GM23338 (cell line): ENCODE measurements around the gene MRFAP1.
"Not testable (repeated sequence)": the region's sequence is repeated elsewhere in the genome, so short reads cannot be mapped to it uniquely, and the experiment has no call there.

Source experiments
- EZH2 ChIP-seq: fragments of 200-600 bp; sonication (generic); IDR thresholded peaks from one replicate; pipeline ENCODE4 v1.8.0; 2017; ENCODE audit warnings: antibody characterized with exemption, mild to moderate bottlenecking, low read depth; ENCODE audit not compliant: unreplicated experiment
- EZH2phosphoT487 ChIP-seq: fragments of 200-600 bp; sonication (generic); IDR thresholded peaks from one replicate; pipeline ENCODE4 v1.8.1; 2018; ENCODE audit warnings: antibody characterized with exemption; ENCODE audit not compliant: unreplicated experiment
- POLR2AphosphoS5 ChIP-seq: IDR thresholded peaks from 2 replicates; pipeline ENCODE4 v1.6.1; 2016; ENCODE audit warnings: antibody characterized with exemption, low read depth
- TF ChIP-seq, protein P1 (sequence below), 2 experiments: fragments of 200-600 bp in 1 of 2; sonication (generic) in 1 of 2; conservative IDR thresholded peaks; 2 replicates each; pipeline versions ENCODE4 v1.5.1 to v1.6.1; 2016 to 2017; ENCODE audit warnings: antibody characterized with exemption in 2 of 2, low read depth in 2 of 2, mild to moderate bottlenecking in 2 of 2, moderate library complexity in 1 of 2
- TF ChIP-seq, protein P2 (sequence below): IDR thresholded peaks from one replicate; pipeline ENCODE4 v1.6.1; 2018; ENCODE audit warnings: antibody characterized with exemption; ENCODE audit not compliant: unreplicated experiment

DNA sequence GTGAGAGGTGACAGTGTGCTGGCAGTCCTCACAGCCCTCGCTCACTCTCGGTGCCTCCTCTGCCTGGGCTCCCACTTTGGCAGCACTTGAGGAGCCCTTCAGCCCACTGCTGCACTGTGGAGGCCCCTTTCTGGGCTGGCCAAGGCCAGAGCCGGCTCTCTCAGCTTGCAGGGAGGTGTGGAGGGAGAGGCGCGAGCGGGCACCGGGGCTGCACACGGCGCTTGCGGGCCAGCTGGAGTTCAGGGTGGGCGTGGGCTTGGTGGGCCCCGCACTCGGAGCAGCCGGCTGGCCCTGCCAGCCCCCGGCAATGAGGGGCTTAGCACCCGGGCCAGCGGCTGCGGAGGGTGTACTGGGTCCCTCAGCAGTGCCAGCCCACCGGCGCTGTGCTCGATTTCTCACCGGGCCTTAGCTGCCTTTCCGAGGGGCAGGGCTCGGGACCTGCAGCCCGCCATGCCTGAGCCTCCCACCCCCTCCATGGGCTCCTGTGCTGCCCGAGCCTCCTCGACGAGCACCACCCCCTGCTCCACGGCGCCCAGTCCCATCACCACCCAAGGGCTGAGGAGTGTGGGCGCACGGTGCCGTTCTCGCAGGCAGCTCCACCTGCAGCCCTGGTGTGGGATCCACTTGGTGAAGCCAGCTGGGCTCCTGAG lies 32.2 kb downstream of the MRFAP1 start:
- TF ChIP-seq, protein P1, sequence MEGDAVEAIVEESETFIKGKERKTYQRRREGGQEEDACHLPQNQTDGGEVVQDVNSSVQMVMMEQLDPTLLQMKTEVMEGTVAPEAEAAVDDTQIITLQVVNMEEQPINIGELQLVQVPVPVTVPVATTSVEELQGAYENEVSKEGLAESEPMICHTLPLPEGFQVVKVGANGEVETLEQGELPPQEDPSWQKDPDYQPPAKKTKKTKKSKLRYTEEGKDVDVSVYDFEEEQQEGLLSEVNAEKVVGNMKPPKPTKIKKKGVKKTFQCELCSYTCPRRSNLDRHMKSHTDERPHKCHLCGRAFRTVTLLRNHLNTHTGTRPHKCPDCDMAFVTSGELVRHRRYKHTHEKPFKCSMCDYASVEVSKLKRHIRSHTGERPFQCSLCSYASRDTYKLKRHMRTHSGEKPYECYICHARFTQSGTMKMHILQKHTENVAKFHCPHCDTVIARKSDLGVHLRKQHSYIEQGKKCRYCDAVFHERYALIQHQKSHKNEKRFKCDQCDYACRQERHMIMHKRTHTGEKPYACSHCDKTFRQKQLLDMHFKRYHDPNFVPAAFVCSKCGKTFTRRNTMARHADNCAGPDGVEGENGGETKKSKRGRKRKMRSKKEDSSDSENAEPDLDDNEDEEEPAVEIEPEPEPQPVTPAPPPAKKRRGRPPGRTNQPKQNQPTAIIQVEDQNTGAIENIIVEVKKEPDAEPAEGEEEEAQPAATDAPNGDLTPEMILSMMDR (conservative IDR thresholded peaks at IDR 0.05; ENCODE audit: low read depth in 2 of 2), result not testable (repeated sequence)
- TF ChIP-seq POLR2AphosphoS5, EZH2phosphoT487, EZH2: not testable (repeated sequence)
- TF ChIP-seq, protein P2, sequence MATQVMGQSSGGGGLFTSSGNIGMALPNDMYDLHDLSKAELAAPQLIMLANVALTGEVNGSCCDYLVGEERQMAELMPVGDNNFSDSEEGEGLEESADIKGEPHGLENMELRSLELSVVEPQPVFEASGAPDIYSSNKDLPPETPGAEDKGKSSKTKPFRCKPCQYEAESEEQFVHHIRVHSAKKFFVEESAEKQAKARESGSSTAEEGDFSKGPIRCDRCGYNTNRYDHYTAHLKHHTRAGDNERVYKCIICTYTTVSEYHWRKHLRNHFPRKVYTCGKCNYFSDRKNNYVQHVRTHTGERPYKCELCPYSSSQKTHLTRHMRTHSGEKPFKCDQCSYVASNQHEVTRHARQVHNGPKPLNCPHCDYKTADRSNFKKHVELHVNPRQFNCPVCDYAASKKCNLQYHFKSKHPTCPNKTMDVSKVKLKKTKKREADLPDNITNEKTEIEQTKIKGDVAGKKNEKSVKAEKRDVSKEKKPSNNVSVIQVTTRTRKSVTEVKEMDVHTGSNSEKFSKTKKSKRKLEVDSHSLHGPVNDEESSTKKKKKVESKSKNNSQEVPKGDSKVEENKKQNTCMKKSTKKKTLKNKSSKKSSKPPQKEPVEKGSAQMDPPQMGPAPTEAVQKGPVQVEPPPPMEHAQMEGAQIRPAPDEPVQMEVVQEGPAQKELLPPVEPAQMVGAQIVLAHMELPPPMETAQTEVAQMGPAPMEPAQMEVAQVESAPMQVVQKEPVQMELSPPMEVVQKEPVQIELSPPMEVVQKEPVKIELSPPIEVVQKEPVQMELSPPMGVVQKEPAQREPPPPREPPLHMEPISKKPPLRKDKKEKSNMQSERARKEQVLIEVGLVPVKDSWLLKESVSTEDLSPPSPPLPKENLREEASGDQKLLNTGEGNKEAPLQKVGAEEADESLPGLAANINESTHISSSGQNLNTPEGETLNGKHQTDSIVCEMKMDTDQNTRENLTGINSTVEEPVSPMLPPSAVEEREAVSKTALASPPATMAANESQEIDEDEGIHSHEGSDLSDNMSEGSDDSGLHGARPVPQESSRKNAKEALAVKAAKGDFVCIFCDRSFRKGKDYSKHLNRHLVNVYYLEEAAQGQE, result not testable (repeated sequence)
